GM23338 (cell line): ENCODE data around the gene RAB3IL1. TPM values are rescaled to one million over a fixed set of nuclear protein-coding genes. Genes with fewer than 3 reads are reported as not detected.

Experiments used
- ATAC-seq: fragments of 200-7000 bp; cut with Tn5 transposase; 3 replicates; pipeline ENCODE4 v1.9.1; 2020
- DNase-seq: peaks from one replicate; pipeline ENCODE4 v3.0.0-alpha.2; 2015; ENCODE audit warnings: low spot score
- H2AFZ ChIP-seq: fragments of 200-600 bp; sonication (generic); 2 replicates; pipeline ENCODE4 v1.8.0; 2016; ENCODE audit warnings: antibody characterized with exemption, mild to moderate bottlenecking, moderate library complexity
- H3F3A ChIP-seq: fragments of 200-600 bp; sonication (generic); replicated peaks from 2 replicates; pipeline ENCODE4 v1.8.0; 2017; ENCODE audit warnings: antibody characterized with exemption, mixed run types, low read depth
- H3K27ac ChIP-seq: fragments of 200-600 bp; sonication (generic); 2 replicates; pipeline ENCODE4 v1.6.1; 2016; ENCODE audit warnings: low read depth
- H3K27me3 ChIP-seq: fragments of 200-600 bp; sonication (generic); 2 replicates; pipeline ENCODE4 v1.8.0; 2016; ENCODE audit warnings: mild to moderate bottlenecking, mixed run types, moderate library complexity; ENCODE audit not compliant: insufficient read depth
- H3K36me3 ChIP-seq: fragments of 200-600 bp; sonication (generic); 2 replicates; pipeline ENCODE4 v1.8.0; 2016; ENCODE audit warnings: mild to moderate bottlenecking; ENCODE audit not compliant: insufficient read depth
- H3K4me1 ChIP-seq: fragments of 200-600 bp; sonication (generic); 2 replicates; pipeline ENCODE4 v1.8.0; 2016; ENCODE audit warnings: mild to moderate bottlenecking, moderate library complexity; ENCODE audit not compliant: insufficient read depth
- H3K4me2 ChIP-seq: fragments of 200-600 bp; sonication (generic); 2 replicates; pipeline ENCODE4 v1.7.1; 2017; ENCODE audit warnings: mixed run types
- H3K4me3 ChIP-seq: fragments of 200-600 bp; sonication (generic); 2 replicates; pipeline ENCODE4 v1.6.1; 2016; ENCODE audit warnings: mixed run types
- H3K79me2 ChIP-seq: fragments of 200-600 bp; sonication (generic); replicated peaks from 2 replicates; pipeline ENCODE4 v1.8.0; 2017; ENCODE audit warnings: mild to moderate bottlenecking; ENCODE audit not compliant: insufficient read depth
- H3K9me2 ChIP-seq: fragments of 200-600 bp; sonication (generic); 2 replicates; pipeline ENCODE4 v1.8.0; 2017; ENCODE audit not compliant: insufficient read depth
- H4K20me1 ChIP-seq: fragments of 200-600 bp; sonication (generic); replicated peaks from 2 replicates; pipeline ENCODE4 v1.8.0; 2017; ENCODE audit warnings: mild to moderate bottlenecking; ENCODE audit not compliant: insufficient read depth
- H3K27ac Mint-ChIP-seq: 2 replicates; pipeline ENCODE4 v1.8.0; 2020; ENCODE audit warnings: inconsistent platforms, mild to moderate bottlenecking, moderate library complexity, mixed read lengths
- H3K27me3 Mint-ChIP-seq: 3 replicates; pipeline ENCODE4 v1.8.0; 2022; ENCODE audit warnings: low read depth, mild to moderate bottlenecking, moderate library complexity, mixed read lengths, inconsistent platforms; ENCODE audit not compliant: insufficient read depth, poor library complexity
- H3K36me3 Mint-ChIP-seq: 3 replicates; pipeline ENCODE4 v1.8.0; 2021; ENCODE audit warnings: low read depth, mild to moderate bottlenecking, inconsistent platforms, moderate library complexity, mixed read lengths
- H3K4me1 Mint-ChIP-seq: 3 replicates; pipeline ENCODE4 v1.8.0; 2020; ENCODE audit warnings: mild to moderate bottlenecking, inconsistent platforms, mixed read lengths
- H3K4me3 Mint-ChIP-seq: 3 replicates; pipeline ENCODE4 v1.8.0; 2021; ENCODE audit warnings: moderate library complexity, mild to moderate bottlenecking, inconsistent platforms, mixed read lengths
- H3K9me3 Mint-ChIP-seq: 3 replicates; pipeline ENCODE4 v1.8.0; 2020; ENCODE audit warnings: moderate library complexity, mild to moderate bottlenecking, inconsistent platforms, mixed read lengths
- CREB1 ChIP-seq: fragments of 250-450 bp; sonication (Bioruptor Pico); IDR thresholded peaks from 2 replicates; pipeline ENCODE4 v1.5.0; 2020; ENCODE audit warnings: low read depth, mild to moderate bottlenecking, moderate library complexity
- CTCF ChIP-seq, 2 experiments: fragments of 200-600 bp in 1 of 2; sonication (generic) in 1 of 2; conservative IDR thresholded peaks; 2 replicates each; pipeline versions ENCODE4 v1.5.1 to v1.6.1; 2016 to 2017; ENCODE audit warnings: antibody characterized with exemption in 2 of 2, low read depth in 2 of 2, mild to moderate bottlenecking in 2 of 2, moderate library complexity in 1 of 2
- EZH2 ChIP-seq: fragments of 200-600 bp; sonication (generic); IDR thresholded peaks from one replicate; pipeline ENCODE4 v1.8.0; 2017; ENCODE audit warnings: antibody characterized with exemption, mild to moderate bottlenecking, low read depth; ENCODE audit not compliant: unreplicated experiment
- EZH2phosphoT487 ChIP-seq: fragments of 200-600 bp; sonication (generic); IDR thresholded peaks from one replicate; pipeline ENCODE4 v1.8.1; 2018; ENCODE audit warnings: antibody characterized with exemption; ENCODE audit not compliant: unreplicated experiment
- JUNB ChIP-seq: IDR thresholded peaks from one replicate; pipeline ENCODE4 v1.6.1; 2016; ENCODE audit warnings: antibody characterized with exemption; ENCODE audit not compliant: unreplicated experiment
- NANOG ChIP-seq: IDR thresholded peaks from 2 replicates; pipeline ENCODE4 v1.6.1; 2016; ENCODE audit warnings: antibody characterized with exemption, borderline replicate concordance
- REST ChIP-seq: IDR thresholded peaks from one replicate; pipeline ENCODE4 v1.6.1; 2018; ENCODE audit warnings: antibody characterized with exemption; ENCODE audit not compliant: unreplicated experiment
- STAT1 ChIP-seq: IDR thresholded peaks from one replicate; pipeline ENCODE4 v1.6.1; 2016; ENCODE audit warnings: antibody characterized with exemption; ENCODE audit not compliant: unreplicated experiment
- ZNF114 ChIP-seq: fragments of 250-450 bp; sonication (Bioruptor Pico); IDR thresholded peaks from 2 replicates; pipeline ENCODE4 v1.5.0; 2020; ENCODE audit warnings: mild to moderate bottlenecking, moderate library complexity
- ZNF331 ChIP-seq: fragments of 250-450 bp; sonication (Bioruptor Pico); IDR thresholded peaks from 2 replicates; pipeline ENCODE4 v1.5.0; 2020; ENCODE audit warnings: low read depth, mild to moderate bottlenecking, moderate library complexity
- ZNF462 ChIP-seq: fragments of 250-450 bp; sonication (Bioruptor Pico); IDR thresholded peaks from 2 replicates; pipeline ENCODE4 v1.5.0; 2020; ENCODE audit warnings: mild to moderate bottlenecking, moderate library complexity
- polyA plus RNA-seq: library from polyadenylated mRNA; unstranded; fragments of >200 nt; fragmentation: Nextera tagmentation; extraction: Ambion mirVana; gene quantifications from 2 replicates; pipeline ENCODE4 v1.2.1, GENCODE V29; 2016
- total RNA-seq: library from RNA; depleted of rRNA; stranded (reverse); fragments of >200 nt; shearing (Covaris generic); gene quantifications from 2 replicates; pipeline ENCODE4 v1.2.3, GENCODE V29; 2014

RAB3IL1 gene
- total and polyA plus RNA-seq, 2 experiments from 2014 or later = 2.7 to 3.4 TPM

- Mint-ChIP-seq H3K36me3 (no peaks in the 10 kb centered on the region; the same call in 2 of the 3 replicates), H3K4me1 (peaks cover 30% of the 10 kb centered on the region), H3K27ac (no peak overlapping the region), H3K27me3 (peaks cover 17% of the 10 kb centered on the region), H3K9me3 (no peaks in the 10 kb centered on the region), H3K4me3 (no peak overlapping the region)
- Histone ChIP-seq H3K36me3 (no peaks in the 10 kb centered on the region; the same call in 1 of the 2 replicates), H4K20me1 (no peaks in the 10 kb centered on the region), H3F3A (peaks cover 12% of the 10 kb centered on the region; the same call in 1 of the 2 replicates), H3K4me2 (no peak overlapping the region), H2AFZ (no peak overlapping the region), H3K4me3 (no peak overlapping the region), H3K79me2 (no peaks in the 10 kb centered on the region), H3K4me1 (peaks cover 20% of the 10 kb centered on the region), H3K9me2 (no peaks in the 10 kb centered on the region), H3K27me3 (no peaks in the 10 kb centered on the region), H3K27ac (no peak overlapping the region)
- TF ChIP-seq NANOG (no peak), ZNF331 (CRISPR knock-in tag) (no peak), EZH2 (no peak), STAT1 (no peak), JUNB (no peak), REST (no peak), ZNF462 (CRISPR knock-in tag) (no peak), CTCF (conservative IDR thresholded peaks at IDR 0.05; ENCODE audit: low read depth in 2 of 2) (no peak), EZH2phosphoT487 (no peak), ZNF114 (CRISPR knock-in tag) (no peak), CREB1 (CRISPR knock-in tag) (no peak)
- DNase-seq (no peak), ATAC-seq (no peak)
Observed at GRCh38 chr11:61872935-61873565, 44.3 kb downstream of the RAB3IL1 start.
